GM12864 (cell line): ENCODE data around the gene PRC1.

Source experiments
- DNase-seq: peaks from one replicate; pipeline ENCODE4 v3.0.0-alpha.2; 2011; ENCODE audit warnings: low read depth
- H3K4me3 ChIP-seq: 2 replicates; pipeline ENCODE4 v1.5.1; 2011; ENCODE audit warnings: mild to moderate bottlenecking, low read depth, low read length, control low read depth
- TF ChIP-seq, protein P1 (sequence below): IDR thresholded peaks from 2 replicates; pipeline ENCODE4 v1.5.1; 2011; ENCODE audit warnings: low read depth, mild to moderate bottlenecking, moderate library complexity, low read length, control low read depth, inconsistent platforms; ENCODE audit errors: missing control alignments

Gene PRC1

DNA sequence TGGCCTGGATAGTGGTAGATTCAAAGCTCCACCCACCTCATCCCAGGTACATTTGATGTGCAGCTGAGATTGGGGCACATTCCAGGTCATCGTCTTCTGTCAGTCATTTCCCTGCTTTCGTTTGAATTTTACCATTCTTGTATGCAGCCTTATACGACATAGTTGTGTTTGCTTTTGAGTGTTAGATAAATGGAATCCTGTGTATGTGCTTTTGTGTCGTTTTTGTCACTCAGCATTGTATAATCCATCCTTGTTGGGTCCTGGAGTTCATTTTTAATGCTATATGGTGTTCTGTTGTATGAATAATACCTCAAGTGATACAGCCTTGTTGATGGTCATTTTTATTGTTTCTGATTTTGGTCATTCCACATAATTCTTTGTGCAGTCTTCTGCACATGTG is 32.3 kb downstream of the PRC1 start:
- TF ChIP-seq, protein P1, sequence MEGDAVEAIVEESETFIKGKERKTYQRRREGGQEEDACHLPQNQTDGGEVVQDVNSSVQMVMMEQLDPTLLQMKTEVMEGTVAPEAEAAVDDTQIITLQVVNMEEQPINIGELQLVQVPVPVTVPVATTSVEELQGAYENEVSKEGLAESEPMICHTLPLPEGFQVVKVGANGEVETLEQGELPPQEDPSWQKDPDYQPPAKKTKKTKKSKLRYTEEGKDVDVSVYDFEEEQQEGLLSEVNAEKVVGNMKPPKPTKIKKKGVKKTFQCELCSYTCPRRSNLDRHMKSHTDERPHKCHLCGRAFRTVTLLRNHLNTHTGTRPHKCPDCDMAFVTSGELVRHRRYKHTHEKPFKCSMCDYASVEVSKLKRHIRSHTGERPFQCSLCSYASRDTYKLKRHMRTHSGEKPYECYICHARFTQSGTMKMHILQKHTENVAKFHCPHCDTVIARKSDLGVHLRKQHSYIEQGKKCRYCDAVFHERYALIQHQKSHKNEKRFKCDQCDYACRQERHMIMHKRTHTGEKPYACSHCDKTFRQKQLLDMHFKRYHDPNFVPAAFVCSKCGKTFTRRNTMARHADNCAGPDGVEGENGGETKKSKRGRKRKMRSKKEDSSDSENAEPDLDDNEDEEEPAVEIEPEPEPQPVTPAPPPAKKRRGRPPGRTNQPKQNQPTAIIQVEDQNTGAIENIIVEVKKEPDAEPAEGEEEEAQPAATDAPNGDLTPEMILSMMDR, result no peak
- no peak for DNase-seq
- H3K4me3 ChIP-seq, result no peak overlapping the region

DNA sequence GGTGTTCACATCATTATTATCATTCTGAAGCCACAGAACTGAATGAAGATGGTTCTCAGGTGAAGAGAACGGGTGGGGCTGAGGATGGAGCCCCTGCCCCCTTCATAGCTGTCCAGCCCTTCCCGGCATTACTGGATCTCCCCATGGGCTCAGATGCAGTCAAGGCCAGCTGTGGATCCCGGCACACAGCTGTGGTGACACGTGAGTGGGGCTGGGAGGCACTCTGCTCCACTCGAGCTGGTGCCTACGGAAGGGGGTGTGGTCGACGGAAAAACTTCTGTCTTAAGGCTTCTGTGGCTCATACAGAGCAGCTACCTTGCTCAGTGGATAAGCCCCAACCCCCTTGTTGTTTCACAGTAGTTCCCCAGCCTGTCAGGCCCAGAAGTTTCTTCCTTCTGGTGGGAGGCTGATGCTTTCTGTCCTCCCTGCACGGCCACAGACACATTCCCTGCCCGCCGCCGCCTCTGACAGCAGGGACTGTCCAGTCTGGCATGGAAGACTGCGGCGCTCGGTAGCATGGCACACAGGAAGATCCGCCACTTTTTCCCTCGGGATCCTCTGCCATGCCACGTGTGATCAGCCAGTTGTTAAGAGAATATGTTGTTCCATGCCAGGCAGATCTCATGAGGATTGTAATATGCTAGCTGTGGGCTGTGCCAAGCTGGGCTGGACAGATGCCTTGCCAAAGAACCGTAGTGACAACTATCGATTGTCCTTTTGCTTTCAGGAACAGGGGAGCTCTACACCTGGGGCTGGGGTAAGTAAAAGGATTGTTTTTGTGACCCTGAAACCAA is 33.8 kb downstream of the PRC1 start:
- TF ChIP-seq, protein P1, result no peak
- DNase-seq, result no peak
- no peak overlapping the region for H3K4me3 ChIP-seq

DNA sequence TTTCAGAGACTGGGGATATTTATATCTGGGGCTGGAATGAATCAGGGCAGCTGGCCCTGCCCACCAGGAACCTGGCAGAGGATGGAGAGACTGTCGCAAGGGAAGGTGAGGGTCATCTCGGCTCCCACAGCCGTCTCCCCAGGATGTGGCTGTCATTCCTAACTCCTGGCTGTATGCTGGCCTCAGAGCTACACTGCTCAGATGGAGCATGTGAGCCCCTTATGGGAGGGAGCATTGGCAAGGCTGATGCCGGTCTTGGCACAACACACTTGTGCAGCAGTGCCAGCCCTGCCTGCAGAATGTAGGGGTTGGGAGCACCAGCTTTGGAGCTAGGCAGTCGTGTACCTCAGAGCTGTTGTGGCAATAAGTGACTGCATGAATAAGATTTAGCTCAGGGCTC is 34.4 kb downstream of the PRC1 start:
- TF ChIP-seq, protein P1, result no peak
- no peak overlapping the region for H3K4me3 ChIP-seq
- no peak for DNase-seq

DNA sequence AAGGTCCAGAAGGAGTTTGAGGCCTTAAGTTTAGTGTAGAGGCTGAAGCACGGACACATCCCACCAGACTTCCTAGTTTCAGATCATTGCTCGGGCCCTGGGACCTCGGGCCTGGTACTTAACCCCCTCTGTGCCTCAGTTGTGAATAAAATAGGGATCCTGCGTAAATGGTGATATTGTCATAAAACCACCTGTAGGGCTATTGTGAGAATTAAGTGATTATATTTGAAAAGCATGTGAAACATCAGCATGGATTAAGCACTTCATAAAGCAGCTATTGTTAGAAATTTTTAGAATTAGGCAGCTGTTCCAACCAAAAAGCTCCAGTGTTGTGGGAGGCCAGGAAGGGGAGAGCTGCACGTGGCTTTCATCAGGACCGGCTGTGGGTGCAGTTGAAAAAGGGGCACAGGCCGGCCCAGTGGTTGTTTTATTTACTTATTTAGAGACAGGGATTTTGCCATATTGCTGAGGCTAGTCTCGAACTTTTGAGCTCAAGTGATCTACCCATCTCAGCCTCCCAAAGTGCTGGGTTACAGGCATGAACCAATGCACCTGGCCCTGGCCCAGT is 35.2 kb downstream of the PRC1 start:
- TF ChIP-seq, protein P1, result no peak
- DNase-seq, result no peak
- no peak overlapping the region for H3K4me3 ChIP-seq

DNA sequence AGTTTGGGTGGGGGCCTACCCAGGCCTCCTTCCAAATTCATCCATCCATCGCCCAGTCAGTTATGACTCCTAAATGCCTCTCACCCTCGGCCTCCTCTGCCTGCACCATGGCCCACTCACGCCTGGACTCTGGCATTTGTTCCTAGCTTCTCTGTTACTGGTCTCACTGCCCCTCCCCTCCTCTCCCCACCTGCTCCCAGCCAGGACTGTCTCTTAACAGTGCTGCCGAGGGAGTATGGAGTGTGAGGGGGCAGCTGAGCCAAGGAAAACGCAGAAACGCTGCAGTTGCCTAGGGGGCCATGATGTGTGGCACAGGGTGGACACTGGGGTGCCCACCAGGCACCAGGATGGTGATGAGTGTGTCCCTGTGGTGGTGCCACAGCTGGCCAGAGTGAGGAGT is 36.5 kb downstream of the PRC1 start:
- TF ChIP-seq, protein P1, result no peak
- H3K4me3 ChIP-seq, result no peak overlapping the region
- DNase-seq, result no peak

DNA sequence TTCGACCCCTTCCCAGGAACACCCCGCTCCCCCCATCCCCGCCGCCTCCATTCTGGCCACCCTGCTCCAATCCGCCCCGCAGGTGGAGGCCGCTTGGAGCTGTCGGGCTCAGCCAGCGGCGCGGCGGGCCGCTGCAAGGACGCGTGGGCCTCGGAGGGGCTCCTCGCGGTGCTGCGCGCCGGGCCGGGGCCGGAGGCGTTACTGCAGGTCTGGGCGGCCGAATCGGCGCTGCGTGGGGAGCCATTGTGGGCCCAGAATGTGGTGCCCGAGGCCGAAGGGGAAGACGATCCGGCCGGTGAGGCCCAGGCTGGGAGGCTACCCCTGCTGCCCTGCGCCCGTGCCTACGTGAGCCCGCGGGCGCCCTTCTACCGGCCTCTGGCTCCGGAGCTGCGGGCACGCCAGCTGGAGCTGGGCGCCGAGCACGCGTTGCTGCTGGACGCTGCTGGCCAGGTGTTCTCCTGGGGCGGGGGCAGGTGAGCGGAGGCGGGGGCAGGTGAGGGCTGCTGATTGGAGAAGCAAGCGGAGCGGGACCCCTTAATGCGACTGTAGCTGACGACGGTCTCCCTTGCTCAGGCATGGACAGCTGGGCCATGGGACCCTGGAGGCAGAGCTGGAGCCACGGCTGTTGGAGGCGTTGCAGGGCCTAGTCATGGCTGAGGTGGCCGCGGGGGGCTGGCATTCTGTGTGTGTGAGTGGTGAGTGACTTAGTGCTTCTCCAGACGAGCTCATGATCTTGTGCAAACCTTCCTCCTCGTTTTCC is 37.1 kb downstream of the PRC1 start:
- H3K4me3 ChIP-seq, result peak overlapping the region; percentile 96
- DNase-seq, result no peak
- TF ChIP-seq, protein P1, result no peak
